Cortex of kidney (tissue), 1 donor: ENCODE data around the gene SLC12A3.
"Not testable (repeated sequence)": the region's sequence is repeated elsewhere in the genome, so short reads cannot be mapped to it uniquely, and the experiment has no call there.

Source experiments
- DNase-seq: peaks from one replicate; lab custom pipeline; 2025; lab: John Stamatoyannopoulos, UW

Gene SLC12A3

GRCh38 chr16:56919099-56919800 is 54.2 kb downstream of the SLC12A3 start:
- no peak for DNase-seq

DNA sequence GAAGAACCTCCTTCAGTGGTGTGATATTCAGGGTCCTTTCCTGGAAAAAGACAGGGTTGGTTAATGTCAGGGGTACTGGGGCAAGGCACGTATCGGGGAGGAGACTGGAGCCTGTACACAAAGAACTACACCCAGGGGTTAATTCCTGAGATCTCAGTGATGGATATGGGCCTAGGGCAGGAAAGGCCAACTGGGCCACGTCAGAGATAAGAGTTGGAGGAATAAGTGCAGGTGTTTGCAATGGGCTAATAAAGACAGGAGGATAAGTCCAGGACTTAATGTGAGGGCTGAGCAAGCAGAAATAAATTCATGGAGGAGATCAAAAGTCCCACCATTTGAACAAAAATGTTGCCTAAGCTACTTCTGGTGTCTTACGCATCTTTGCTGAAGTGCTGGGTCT is 56.6 kb downstream of the SLC12A3 start:
- DNase-seq, result no peak

DNA sequence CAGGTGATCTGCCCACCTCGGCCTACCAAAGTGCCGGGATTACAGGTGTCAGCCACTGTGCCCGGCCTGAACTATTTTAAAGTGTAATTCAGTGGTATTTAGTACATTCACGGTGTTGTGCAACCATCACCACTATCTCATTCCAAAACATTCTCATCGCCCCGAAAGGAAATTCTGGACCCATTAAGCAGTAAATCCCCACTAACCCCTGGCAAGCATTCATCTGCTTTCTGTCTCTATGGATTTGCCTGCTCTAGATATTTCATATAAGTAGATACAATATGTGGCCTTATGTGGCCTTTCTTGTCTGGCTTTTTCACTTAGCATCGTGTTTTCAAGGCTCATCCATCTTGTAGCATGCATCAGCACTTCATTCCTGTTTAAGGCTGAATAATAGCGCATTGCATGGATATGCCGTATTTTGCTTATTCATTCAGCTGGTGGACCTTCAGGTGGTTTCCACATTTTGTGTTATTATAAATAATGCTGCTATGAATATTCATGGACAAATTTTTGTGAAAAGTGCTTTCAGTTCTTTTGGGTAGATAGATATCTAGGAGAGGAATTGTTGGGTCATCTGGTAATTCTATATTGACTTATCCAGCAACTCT is 58.6 kb downstream of the SLC12A3 start:
- no peak for DNase-seq

GRCh38 chr16:56927471-56927870 is 62.5 kb downstream of the SLC12A3 start:
- no peak for DNase-seq

DNA sequence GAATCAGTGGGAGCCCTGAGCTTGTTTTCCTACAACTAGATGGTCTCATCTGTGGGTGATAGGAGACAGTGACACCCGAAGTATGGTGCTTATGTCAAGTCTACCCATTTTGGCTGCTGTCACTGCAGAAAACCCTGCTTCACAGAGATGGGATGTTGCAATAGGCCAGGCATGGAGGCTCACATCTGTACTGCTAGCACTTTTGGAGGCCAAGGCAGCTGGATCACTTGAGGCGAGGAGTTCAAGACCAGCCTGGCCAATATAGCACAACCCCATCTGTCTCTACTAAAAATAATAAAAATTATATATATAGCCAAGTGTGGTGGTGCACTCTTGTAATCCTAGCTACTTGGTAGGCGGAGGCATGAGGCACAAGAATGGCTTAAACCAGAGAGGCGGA is 64.6 kb downstream of the SLC12A3 start:
- no peak for DNase-seq

DNA sequence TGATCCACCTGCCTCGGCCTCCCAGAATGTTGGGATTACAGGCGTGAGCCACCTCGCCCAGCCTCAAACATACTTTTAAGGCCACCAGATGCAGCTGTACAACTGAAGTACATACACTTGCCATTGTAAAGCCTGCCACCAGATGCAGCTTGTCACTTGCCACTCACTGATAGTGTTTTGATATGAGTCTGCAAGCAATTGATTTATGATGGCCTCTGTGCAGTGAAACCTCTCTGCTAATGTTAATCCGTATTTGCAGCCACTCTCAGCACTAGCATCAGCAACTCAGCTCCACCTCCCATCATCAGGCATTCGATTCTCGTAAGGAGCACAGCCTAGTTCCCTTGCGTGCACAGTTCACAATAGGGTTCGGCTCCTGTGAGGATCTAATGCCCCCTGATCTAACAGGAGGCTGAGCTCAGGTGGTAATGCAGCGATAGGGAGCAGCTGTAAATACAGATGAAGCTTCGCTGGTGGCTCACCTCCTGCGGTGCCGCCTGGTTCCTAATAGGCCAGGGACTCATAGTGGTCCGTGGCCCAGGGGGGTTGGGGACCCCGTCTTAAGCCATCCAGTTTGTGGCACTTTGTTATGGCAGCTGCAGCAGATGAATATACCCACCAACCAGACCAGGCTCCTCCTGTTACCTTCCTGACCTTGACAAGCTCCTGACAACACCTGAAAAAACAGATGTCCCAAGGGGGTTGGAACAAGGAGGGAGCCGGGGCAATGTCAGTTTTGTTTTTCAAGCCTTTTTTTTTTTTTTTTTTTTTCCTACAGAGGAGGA is 65.7 kb downstream of the SLC12A3 start:
- no peak for DNase-seq

GRCh38 chr16:56931271-56931891 is 66.4 kb downstream of the SLC12A3 start:
- no peak for DNase-seq

DNA sequence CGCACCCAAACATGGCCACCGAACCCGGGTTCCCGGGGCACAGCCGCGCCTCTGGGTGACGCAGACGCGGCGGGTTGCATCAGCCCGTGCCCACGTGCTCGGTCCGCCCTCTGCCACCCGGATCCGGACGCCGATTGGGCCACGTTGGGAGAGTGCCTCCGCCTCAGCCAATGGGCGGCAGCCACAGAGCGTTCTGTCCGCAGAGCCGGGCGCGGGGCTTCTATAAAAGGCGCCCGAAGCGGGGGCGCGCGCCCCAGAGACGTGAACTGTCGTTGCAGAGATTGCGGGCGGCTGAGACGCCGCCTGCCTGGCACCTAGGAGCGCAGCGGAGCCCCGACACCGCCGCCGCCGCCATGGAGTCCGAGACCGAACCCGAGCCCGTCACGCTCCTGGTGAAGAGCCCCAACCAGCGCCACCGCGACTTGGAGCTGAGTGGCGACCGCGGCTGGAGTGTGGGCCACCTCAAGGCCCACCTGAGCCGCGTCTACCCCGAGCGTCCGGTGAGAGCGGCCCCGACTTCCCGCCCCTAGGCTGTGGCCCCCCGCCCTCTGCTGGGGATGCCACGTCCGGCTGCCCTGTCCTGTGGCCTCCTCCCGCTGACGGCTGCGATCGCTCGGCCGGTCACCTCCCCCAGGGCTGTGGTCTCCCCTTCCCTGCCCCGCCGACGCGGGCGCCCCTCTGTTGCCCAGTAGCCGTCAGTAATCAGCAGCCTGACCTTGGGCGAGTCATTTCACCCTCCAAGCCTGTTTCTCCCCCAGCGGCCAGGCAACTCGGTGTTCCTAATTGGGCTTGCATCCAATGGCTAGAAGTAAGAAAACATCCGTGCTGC is 67.1 kb downstream of the SLC12A3 start, which contains the start of gene HERPUD1:
Gene HERPUD1, plus strand, starts transcription at position 251 of the 829 bp plus-strand sequence. Its CDS starts 103 bp downstream, at position 354.
- peak; percentile 57 for DNase-seq

DNA sequence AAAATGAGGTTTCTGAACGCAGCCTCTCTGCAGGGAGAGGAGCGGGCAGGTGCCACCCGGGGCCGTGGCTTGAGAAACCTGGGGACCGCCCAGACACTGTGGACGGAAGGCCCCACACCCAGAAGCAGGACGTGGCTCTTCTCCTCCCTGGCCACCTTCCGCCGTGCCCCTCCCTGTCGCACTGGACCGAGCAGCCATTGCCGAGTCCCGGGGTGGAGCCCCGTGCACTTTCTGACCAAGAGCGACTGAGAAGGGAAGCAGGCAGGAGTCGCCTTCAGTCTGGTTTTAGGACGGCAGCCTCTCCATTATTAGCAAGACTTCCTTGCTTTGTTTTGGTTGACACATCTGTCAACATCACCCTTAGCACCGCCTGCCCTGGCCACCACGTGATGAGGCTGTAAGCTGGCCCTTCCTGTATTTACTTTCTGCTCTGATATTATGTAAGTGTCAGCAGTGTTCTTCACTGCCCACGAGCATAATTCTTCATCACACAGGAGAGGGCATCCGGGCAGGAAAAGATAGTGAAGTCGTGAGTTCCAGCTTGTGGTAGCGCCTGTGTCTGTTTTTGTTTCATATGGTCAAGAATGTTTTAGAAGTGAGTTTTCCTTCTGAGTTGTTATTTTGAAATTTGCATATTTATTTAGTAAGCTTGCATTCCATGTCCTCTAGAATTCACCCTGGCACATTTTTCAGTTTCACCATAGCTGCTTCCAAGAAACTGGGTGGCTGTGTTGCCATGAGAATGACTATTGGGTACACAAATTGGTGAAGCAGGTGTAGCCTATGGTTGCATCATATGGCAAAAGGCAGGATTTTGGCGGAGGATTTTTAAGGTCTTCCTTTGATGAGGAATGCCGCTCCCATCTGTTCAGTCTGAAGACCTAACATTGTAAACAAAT is 68.0 kb downstream of the SLC12A3 start:
- no peak for DNase-seq

GRCh38 chr16:56933828-56934598 is 69.0 kb downstream of the SLC12A3 start:
- no peak for DNase-seq

DNA sequence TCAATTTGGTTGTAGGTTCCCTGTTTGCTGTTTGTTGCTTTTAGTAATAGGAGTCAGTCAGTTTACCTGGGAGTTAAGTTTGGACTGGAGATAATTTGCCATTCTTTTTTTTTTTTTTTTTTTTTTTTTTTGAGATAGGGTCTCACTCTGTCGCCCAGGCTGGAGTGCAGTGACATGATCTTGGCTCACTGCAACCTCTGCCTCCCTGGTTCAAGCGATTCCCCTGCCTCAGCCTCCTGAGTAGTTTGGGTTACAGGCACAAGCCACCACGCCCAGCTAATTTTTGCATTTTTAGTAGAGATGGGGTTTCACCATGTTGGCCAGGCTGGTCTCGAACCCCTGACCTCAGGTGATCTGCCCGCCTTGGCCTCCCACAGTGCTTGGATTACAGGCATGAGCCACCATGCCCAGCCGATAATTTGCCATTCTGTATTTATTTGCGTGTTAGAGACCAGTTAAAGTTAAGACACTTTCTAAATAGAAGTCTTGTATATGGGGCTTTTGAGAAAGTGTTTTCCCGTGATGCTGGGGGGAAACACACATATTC is 69.7 kb downstream of the SLC12A3 start:
- not testable (repeated sequence) for DNase-seq

DNA sequence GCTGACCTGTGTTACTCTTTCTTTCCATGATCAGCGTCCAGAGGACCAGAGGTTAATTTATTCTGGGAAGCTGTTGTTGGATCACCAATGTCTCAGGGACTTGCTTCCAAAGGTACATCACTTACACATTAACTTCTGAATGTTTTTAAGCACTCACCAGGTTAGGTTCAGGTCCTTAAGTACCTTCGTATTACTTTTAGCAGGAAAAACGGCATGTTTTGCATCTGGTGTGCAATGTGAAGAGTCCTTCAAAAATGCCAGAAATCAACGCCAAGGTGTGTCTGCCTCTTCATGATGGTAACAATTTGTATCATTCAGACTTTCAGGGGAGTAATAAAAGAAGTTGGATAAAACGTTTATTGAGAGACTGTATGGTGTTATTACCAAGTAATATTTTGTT is 70.2 kb downstream of the SLC12A3 start:
- DNase-seq, result no peak

- DNase-seq, result no peak
Measured at GRCh38 chr16:56936491-56936890, 71.5 kb downstream of the SLC12A3 start.

DNA sequence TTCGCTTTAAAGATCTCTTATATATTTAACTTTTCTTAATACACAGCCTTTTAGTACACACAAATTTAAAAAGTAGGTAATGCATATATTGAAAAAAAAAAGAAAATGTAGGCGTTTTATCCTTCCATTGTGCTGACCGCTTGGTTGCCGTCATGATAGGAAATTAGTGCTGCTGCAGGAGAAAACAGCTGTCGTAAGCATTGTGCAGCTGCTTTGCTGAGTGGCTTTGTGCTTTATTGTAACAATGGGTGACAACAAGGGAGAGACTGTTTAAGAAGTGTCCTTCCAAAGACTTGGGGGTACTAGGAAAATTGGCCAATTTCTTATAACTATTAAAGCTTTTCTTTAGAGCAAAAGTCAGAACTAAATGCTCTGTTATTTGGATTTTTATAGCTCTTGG is 71.9 kb downstream of the SLC12A3 start:
- no peak for DNase-seq

GRCh38 chr16:56938664-56939513 is 73.9 kb downstream of the SLC12A3 start:
- no peak for DNase-seq

DNA sequence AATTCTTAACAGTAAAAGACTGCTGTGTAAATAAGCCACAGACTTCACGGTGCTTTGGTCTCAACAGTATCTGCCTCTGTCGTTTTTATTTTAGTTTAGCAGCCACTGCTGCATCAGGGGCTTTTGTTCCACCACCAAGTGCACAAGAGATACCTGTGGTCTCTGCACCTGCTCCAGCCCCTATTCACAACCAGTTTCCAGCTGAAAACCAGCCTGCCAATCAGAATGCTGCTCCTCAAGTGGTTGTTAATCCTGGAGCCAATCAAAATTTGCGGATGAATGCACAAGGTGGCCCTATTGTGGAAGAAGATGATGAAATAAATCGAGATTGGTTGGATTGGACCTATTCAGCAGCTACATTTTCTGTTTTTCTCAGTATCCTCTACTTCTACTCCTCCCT is 74.8 kb downstream of the SLC12A3 start:
- no peak for DNase-seq

DNA sequence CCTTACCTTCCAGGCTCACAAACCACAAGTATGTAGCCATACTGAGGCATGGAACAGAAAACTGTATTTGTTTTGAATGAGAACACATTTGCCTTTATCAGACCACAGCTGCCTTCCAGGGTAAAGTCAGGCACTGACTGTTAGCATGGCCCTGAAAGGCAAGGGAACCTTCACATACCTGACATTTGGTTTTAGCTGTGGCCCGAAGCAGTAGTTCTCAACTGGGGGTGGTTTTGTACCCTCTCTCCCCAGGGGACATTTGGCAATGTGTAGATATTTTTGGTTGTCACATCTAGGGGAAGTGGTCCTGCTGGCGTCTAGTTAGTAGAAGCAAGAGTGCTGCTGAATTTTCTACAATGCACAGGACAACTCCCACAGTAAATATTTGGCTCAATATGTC is 76.1 kb downstream of the SLC12A3 start:
- no peak for DNase-seq

DNA sequence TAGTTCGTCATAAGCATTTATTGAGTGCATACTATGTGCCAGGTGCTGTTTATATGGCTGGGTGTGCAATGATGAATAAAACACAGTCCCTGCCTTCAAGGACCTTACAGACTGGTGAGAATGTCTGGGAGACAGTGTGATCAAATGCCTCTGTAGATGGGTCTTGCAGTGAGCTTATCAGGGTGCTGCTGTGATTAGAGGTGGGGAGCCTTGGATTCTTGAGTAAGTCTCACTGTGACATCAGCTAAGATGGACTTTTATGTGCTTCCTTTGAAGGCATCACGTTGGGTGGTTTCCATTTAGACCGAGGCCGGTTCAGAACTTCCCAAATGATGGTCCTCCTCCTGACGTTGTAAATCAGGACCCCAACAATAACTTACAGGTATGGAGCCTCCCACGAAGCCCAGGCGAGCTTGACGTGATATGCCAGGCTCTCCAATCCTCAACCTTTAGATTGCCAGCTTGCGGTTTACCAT is 76.9 kb downstream of the SLC12A3 start:
- DNase-seq, result no peak
